Renal cortical epithelial cell (primary cell): ENCODE data around the gene CSPG4. TPM values are rescaled to one million over a fixed set of nuclear protein-coding genes. Genes with fewer than 3 reads are reported as not detected.
A peak's percentile ranks its signal among the peaks of the same experiment; 100 is the strongest.
"Not testable (repeated sequence)": the region's sequence is repeated elsewhere in the genome, so short reads cannot be mapped to it uniquely, and the experiment has no call there.

Source experiments
- DNase-seq: peaks from one replicate; pipeline ENCODE4 v3.0.0-alpha.2; 2011; ENCODE audit warnings: low read depth
- total RNA-seq: library from RNA; depleted of rRNA; stranded (reverse); fragments of >200 nt; gene quantifications from 2 replicates; pipeline ENCODE4 v1.2.3, GENCODE V29; 2014

CSPG4 gene
- total RNA-seq, 1 donor from 2014 or later, result 0.35 TPM

DNA sequence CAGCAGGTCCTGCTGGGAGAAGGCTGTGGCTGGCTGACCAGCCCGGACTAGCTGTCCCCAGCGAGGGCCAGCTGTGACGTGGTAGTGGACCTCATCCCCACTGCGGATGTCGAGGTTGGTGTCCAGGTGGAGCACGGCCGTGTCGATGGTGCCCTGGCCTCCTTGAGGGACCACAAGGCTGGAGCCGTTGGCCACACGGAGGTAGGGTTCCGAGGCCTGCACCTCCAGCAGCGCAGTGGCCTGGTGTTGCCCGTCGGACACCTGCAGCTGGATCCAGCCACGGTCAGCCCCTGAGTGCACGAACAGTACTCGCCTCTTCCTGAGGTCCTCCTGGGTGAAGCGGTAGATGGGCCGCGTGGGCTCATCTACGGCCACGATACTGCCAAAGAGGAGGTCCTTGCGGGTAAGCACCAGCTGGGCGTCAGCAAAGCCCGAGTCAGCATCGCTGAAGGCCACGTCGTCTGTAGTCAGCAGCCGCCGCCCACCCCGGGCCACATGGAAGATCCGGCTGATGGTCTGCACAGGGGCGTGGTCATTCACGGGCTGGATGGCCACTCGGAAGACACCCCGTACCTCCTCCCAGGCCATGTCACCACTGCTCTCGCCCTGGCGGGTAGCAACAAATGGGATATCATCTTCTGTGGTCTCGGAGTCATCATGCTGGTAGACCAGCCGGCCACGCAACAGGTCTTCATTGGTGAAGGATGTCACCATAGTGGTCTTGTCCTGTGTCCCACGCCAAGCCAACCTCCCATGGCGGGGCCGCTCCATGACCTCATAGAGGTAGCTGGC is 25.0 kb downstream of the CSPG4 start:
- DNase-seq, result no peak

DNA sequence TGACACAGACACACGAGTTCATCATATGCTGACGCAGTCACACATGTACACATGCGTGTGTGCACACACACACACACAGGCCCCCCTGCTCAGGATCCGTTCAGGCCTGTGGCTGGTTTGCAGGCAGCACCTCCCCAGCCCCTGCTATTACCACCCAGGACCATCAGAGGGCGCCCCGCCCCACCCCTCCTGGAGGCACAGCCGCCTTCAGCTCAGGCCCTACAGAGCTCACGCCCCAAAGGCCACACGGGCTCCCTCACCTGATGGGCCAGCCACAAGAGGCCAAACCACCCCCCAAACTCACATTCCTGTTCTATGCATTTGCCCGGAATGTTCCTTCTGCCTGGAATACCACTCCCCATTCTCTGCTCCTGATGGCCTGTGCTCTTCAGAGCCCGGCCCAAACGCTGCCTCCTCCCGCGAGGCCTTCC is 26.4 kb downstream of the CSPG4 start:
- peak; percentile 26 for DNase-seq

DNA sequence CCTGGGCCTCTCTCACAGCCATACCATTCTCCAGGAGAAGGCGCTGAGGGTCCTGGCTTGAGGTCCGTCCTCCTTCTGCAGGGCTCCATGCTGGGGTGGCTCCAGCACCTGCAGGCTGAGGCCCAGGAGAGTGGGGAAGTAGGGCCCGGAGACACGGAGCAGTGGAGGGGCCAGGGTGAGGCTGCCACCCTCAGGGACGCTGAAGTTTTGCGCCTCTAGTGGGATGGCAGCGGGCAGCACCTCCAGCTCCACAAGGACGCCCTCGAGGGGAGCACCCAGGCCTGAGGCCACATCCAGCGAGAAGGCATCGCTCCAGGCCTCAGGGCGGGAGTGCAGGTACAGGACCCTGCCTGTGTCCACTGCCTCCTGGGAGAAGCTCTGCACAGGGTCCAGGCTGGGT is 27.5 kb downstream of the CSPG4 start:
- DNase-seq, result no peak

DNA sequence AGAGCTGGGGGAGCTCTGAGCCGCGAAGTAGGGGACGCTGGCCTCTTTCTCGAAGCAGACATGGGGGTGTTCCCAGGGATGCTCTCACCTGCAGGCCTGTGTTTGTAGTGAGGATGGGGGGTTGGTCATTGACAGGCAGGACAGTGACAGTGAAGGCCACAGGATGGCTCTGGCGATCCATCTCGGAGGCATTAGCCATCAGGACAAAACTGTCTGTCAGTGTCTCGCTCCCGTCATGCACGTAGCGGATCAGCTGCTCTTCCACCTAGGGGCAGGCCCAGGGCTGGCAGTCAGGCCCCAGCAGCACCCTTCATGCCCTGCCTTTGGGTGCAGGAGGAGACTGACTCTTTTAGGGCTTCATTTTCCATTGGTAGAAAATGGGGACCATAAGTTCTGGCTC is 28.0 kb downstream of the CSPG4 start:
- no peak for DNase-seq

DNA sequence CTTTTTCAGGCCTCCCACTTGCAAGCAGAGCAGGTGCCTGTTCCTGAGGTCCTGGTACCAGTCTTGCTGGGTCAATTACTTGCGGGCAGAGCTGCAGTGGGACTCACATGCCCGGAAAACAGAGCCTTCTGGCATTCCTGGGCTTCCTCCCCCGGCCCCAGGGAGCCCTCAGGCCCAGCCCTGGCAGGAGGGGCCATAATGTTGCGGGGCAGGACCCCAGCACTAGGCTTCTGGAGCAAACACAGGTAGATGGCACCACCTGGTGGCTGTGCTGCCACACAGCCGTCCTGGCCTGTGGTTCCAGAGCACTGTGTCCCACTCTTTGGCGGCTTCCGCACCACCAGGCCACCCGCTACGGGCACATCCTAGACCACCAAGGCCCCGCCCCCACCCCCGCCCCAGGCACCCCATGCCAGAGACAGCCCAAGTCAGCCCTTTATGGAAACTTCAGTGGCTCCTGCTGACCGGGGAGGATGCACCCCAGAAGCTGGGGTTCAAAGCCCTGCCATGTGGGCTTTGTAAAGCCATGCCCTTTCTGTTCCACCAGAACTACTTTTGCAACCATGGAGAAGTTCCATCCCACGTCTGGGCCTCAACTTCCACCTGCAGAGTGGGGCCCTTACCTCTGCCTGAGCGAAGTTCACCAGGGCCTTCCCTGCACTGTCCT is 28.9 kb downstream of the CSPG4 start:
- not testable (repeated sequence) for DNase-seq

DNA sequence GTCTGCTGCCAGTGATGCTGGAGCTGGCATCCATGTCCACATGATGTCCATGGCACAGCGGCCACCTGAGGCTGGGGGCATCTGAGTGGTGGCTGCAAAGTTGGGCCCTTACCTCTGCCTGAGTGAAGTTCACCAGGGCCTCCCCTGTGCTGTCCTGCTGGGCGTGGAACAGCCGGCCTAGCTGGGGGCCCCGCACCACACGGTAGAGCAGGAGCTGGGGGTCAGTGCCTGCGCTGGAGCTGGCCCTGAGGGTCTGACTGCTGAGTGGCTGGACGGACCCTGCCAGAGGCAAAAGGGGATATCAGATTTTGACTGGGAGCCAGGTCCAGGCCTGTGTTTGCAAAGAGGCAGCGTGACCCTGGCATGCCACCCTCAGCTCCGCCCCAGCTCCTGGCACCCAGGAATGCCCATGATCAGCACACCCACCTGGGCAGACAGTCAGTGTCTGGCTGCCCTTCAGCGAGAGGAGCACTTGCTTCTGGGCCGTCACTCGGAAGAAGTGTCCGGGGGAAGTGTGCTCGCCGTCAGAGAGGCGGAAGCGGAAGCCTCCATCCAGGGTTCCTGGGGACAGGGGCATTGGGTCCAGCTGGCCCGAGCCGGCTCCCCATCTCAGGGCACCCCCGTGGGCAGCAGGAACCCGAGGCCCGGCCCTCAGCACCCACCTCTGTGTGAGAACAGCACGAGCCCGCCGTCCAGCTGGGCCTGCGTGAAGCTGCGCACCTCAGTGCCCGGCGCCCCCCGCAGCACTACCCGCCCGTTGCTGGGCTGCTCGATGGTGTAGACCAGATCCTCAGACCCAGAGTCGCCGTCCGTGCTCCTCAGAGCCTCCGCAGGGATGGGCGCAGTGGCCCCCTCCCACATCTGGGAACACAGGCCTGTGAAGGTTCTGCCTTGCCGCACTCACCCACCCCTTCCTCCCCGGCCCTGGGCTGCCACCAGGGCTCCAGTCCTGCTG is 30.2 kb downstream of the CSPG4 start:
- DNase-seq, result no peak

DNA sequence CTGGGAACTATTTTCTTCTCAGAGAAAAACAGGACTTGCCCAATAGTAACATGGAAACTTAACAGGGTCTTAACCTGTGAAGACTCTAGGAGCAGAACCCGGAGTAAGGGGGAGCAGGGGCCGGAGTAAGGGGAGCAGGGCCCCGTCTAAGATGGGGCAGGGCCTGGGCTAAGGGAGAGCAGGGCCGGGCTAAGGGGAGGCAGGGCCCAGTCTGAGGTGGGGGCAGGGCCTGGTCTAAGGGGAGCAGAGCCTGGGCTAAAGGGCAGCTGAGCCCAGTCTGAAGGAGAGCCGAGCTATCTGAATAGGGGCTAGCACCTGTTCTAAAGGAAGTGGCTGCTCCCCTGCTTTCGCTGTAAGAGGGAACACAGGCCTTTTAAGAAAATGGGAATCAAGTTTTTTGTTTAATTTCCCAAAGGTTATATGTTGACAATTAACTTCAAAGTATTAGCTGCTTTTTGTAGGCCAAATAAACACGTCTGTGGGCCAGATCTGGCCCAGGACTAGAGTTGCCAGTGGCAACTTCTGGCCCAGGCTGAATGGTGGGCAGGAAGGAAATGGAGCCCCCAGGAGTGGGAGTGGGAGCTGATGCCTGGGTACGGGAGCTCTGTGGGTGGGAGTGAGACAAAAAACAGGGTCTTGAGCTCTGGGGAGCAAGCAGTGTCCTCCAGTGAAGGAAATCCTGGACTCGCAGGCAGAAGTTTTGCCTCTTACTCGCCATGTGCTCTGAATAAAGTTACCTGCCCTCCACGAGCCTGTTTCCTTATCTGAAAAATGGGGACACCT is 32.5 kb downstream of the CSPG4 start:
- no peak for DNase-seq

DNA sequence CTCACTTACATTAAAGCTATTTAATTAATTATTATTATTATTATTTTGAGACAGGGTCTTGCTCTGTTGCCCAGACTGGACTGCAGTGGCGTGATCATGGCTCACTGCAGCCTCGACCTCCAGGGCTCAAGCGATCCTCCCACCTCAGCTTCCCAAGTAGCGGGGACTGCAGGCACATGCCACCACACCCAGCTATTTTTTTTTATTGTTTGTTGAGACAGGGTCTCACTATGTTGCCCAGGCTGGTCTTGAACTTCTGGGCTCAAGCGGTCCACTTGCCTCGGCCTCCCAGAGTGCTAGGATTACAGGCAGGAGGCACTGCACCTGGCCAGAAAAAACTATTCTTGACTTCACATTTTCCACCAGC is 34.3 kb downstream of the CSPG4 start:
- not testable (repeated sequence) for DNase-seq

DNA sequence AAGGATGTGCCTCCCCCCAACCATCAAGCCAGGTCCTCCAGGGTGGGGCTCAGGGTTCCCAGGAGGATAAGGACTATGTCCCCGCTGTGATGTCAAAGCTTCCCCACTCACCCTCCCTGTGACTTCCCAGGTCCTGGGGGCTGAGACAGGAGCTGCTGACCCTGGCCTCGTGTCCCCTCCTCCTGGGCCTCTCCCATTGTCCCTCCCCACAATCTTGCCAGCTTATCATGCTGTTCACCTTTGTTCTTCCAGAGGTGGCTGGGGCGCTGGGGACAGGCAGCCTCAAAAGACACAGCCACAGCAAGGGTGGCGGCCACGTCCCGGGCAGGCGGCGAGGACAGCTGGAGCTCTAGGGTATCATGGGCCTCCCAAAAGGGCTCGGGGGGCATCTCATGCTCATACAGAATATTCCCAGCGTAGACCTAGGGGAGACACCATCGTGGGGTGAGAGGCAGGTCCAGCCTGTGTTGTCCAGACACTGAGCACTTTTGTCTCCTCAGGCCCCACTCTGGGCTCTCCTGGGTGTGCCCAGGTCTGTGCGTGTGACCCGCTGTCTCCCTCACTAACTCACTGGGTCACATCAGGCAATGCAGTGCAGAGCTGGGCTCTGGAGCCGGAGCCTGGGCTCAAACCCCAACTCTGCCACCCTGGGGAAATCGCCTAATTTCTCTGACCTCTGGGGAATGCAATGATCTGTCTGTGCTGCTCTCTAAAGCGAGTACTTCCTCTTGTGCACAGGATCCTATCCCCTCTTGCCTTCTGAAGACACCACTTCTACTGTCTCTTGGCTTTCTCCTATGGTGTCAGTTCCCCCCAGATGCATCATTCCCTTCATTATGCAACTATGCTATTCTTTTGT is 35.0 kb downstream of the CSPG4 start:
- DNase-seq, result no peak

DNA sequence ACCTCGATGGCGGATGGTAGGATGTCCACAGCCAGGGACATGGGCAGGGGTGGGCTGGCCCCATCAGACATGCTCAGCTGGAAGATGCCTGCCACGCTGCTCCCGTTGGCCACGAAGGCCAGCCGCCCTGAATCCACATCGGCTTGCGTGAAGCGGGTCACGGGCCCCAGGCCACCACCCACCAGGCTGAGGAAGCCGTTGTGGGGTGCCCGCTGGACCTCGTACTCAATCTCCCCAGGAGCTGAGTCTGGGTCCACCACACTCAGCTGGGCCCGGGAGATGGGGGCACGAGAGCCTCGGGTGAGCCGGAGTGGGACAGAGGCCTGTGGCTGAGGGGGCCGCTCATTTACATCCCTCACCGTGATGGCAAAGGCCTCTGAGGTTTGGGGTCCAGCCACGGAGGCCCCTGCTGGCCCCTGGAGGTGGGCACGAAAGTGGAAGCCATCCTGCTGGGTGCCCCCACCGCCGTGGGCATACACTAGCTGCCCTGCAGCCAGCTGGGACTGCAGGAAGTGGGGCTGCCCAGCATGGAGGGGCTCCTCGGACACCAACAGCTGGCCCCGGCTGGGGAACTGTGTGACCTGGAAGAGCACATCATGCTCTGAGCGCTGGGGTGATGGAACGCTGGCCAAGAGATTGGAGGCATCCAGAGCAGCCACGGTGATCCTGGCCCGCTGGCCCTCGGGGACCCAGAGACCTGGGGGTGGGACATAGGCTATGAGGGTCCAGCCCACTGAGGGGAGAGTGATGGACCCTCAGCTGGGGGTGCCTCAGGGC is 35.8 kb downstream of the CSPG4 start:
- no peak for DNase-seq

DNA sequence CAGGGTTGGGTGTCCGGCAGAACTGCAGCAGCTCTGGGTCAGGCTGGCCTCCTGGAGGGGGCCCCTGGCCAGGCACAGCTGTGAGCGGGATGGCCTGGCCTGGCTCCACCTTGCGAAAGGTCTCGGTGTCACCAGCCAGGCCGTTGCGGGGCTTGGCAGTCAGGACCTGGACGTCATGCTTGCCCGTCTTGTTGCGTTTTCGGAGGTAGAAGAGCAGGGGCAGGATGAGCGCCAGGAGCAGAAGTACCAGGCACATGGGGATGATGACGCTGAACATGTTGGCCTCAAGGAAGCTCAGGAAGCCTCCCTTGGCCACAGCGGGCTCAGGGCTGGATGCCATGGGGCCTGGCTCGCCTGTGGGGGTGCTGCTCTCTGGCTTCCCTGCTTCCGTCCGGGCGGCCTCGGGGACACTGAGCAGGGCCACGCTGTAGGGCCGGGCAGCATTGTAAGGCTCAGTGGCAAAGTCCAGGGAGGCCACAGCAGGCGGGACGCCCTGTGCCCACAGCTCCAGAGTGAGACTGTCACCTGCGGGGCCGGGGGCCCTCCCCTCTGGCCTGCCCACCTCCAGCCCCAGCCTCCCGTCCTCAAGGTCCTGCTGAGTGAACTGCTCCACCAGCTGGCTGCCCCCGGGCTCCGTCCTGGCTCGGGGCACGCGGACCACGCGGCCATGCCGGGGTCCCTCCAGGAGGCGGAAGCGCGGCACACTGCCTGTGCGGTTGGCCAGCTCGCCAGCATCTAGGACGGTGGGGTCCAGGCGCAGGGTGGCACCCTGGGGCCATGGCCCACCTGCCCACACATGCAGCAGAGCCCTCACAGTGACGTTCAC is 36.9 kb downstream of the CSPG4 start:
- no peak for DNase-seq

DNA sequence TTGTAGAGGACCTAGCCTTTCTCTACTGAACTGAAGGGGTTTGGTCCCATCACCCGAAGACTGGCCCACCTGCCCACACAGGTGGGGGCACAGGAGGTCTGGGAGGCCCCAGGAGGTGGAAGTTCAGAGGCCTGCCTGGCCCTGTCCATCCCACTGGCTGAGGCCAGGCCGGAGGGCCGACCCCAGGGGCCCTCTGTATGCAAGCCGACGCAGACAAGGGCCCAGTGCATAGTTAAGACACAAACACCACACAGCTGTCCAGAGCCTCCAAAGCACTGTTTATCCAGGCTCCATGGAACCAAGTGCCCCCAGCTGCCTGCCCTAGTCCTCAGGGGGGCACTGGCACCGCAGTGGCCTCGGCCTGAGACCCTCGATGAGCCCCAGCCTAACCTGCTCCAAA is 38.3 kb downstream of the CSPG4 start:
- DNase-seq, result no peak

DNA sequence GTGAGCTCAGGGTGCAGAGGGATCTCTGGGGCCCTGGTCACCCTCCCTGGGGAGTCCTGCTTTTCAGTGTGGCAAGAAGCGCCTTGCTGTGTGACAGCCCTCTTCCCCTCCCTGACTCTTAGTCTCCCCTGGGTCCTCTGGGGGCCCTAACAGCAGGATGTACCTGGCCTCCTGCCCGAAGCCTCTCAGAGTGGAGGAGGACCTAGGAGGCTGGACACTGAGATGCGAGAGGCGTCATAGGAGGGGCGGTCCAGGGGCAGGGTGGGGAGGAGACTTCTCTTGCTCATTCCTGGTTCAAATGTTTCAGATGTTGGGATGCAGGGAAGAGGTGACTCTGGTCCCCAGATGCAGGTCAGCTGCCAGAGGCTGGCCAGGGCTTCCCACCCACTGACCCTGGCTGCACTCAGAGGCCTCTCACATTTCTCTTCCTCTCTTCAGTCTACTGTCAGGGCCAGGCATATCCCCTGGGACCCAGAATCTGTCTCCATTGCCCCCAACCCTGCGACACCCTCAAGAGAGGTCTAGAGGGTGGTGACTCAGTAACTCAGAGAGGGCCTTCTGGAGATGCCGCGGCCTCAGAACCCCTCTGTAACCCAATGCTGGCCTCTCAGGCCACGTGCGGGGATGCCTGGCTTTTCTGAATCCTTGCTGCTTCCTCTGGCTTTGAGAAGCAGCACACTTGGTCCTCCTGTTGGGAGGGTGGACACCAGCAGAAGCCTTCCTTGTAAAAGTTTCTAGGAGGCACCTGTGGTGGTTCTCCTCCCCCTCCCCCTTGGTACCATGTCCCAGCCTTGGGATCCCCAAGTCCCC is 39.0 kb downstream of the CSPG4 start:
- no peak for DNase-seq

DNA sequence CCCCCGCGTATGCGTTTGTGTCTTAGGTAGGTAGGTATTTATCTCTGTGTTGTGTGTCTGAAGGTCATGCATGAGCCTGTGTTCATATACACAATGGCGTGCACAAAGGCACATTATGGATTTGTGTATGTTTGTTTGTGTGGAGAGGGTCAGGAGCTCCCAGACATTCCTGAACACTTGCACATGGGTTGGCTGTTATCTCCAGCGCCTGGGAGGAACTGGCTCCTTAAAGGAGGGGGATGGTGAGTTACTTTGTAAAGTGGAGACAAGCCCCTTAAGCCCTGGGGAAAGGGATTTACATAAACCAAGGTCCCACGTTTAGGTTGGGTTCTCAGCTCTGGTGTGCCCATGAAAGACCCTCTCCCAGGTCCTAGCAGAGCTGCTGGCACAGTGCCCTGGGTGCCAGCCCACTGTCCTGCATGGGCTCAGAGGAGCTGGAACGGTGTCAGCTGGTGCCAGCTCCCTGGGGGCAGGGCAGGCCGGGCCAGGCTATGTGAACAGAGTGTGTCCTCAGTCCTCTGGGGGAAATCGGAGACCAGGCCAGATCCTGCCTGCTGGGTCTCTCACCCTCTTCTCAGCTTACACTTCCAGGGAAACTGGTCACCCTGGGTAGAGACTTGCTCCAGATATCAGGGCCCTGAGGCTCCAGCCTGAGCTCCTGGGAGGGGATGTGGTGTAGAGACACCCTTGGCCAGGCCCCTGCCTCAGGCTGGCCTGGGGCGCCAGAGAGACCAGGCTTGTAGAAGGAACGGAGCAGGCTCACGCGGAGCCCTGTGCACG is 39.8 kb downstream of the CSPG4 start:
- DNase-seq, result no peak

DNA sequence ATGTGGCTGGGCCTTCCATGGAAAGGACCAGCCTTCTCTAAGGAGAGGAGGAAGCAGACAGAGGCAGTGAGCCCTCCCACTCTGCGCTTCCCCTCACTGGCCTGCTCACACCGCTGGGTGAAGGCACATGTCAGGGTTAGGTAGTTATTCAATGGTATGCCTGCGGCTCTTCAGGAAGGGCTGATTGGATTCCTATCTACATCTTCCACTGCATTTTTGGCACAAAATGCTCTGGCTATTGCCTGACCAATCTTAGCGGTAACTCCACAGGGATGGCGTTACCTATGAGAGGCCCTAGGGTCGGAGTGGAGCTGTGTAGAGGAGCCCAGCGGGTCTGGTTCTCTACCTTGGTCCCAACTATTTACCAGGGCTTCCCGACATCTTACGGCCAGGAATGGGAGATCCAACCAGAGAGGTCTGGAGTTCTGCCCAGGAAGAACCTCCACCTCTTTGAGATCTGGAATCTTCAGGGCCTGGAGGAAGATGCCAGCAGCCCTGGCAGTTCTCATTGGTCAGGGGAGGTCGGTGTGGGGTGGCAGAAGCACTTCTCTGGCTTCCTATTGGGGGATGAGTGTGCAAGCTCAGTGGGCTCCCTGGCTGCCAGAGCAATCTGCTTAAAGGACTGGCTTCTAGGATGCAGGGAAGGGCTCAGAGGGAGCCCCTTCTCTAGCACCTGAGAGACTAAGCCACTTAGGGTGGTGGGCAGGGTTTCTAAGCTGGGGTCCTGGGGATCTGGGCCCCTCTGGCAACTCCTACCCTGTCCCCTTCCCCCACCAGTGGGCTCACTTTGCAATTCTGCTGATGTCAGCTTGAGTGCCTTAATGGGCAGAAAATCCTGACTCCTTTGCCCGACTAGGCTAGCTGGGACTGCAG is 40.7 kb downstream of the CSPG4 start:
- DNase-seq, result no peak

DNA sequence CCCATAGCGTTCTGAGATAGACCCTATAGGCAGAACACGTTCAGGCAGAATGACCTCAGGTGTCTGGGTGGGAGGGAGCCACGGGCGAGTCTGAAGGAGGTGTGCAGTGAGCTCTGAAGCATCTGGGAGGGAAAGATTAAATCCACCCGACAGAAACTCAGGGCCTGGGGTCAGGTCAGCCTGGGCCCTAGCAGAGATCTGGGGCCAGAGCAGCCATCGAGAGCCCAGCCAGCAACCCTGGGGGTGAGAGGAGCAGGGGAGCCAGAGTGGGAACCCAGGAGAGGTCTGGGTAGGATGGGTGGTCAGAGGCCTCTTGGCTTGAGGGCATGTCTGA is 42.8 kb downstream of the CSPG4 start:
- no peak for DNase-seq
